Measurements from ENCODE around the gene ADGRL1. TPM values are rescaled to one million over a fixed set of nuclear protein-coding genes. Genes with fewer than 3 reads are reported as not detected.
"Not testable (repeated sequence)": the region's sequence is repeated elsewhere in the genome, so short reads cannot be mapped to it uniquely, and the experiment has no call there.

ADGRL1 gene
- total RNA-seq, 3 donors from 2014 or later, result 29.2 to 54.6 (median 35.8) TPM

- Histone ChIP-seq H3K4me3 (no peak overlapping the region), H3K4me1 (ENCODE audit: low read depth) (peaks cover 3% of the 10 kb centered on the region), H3K36me3 (ENCODE audit: low read depth) (no peaks in the 10 kb centered on the region), H3K9me3 (no peaks in the 10 kb centered on the region)
- ATAC-seq, result peak; percentile 43
- no peak for TF ChIP-seq CTCF (IDR thresholded peaks at IDR 0.05)
- intact Hi-C loops (cut with DNase I, micrococcal nuclease), result no loop called here
- DNase-seq, result no peak
Measured at GRCh38 chr19:14222886-14223285, 16.9 kb upstream of the ADGRL1 start.

GRCh38 chr19:14221345-14221744, 15.4 kb upstream of the ADGRL1 start:
- H3K4me1 ChIP-seq (ENCODE audit: low read depth); H3K36me3 ChIP-seq (ENCODE audit: low read depth); H3K4me3 ChIP-seq; intact Hi-C loops (cut with DNase I, micrococcal nuclease); H3K9me3 ChIP-seq: not testable (repeated sequence)
- DNase-seq (peak; percentile 58 to 78 (median 75)), ATAC-seq (peak; percentile 78)

GRCh38 chr19:14218620-14219330, 12.8 kb upstream of the ADGRL1 start:
- no peak for TF ChIP-seq CTCF (IDR thresholded peaks at IDR 0.05)
- H3K4me1 ChIP-seq (ENCODE audit: low read depth), result peaks cover 3% of the 10 kb centered on the region
- ATAC-seq (no peak), DNase-seq (no peak)
- H3K36me3 ChIP-seq (ENCODE audit: low read depth), result no peaks in the 10 kb centered on the region
- no peak overlapping the region for H3K4me3 ChIP-seq
- H3K9me3 ChIP-seq, result no peaks in the 10 kb centered on the region
- intact Hi-C loops (cut with DNase I, micrococcal nuclease), result no loop called here

- H3K36me3 ChIP-seq (ENCODE audit: low read depth); H3K4me3 ChIP-seq; H3K4me1 ChIP-seq (ENCODE audit: low read depth); DNase-seq; H3K9me3 ChIP-seq; ATAC-seq; intact Hi-C loops (cut with DNase I, micrococcal nuclease): not testable (repeated sequence)
Measured at GRCh38 chr19:14217886-14218285, 11.9 kb upstream of the ADGRL1 start.

- no peak for TF ChIP-seq CTCF (IDR thresholded peaks at IDR 0.05)
- Histone ChIP-seq H3K36me3 (ENCODE audit: low read depth) (no peaks in the 10 kb centered on the region), H3K4me3 (no peak overlapping the region), H3K4me1 (ENCODE audit: low read depth) (no peaks in the 10 kb centered on the region), H3K9me3 (no peaks in the 10 kb centered on the region)
- ATAC-seq (no peak), DNase-seq (no peak)
- intact Hi-C loops (cut with DNase I, micrococcal nuclease), result no loop called here
Measured at GRCh38 chr19:14214580-14214979, 8.6 kb upstream of the ADGRL1 start.

GRCh38 chr19:14210182-14210581, 4.2 kb upstream of the ADGRL1 start:
- intact Hi-C loops (cut with DNase I, micrococcal nuclease); ATAC-seq; H3K4me3 ChIP-seq; H3K9me3 ChIP-seq; DNase-seq; H3K4me1 ChIP-seq (ENCODE audit: low read depth); H3K36me3 ChIP-seq (ENCODE audit: low read depth): not testable (repeated sequence)

- H3K9me3 ChIP-seq; DNase-seq; intact Hi-C loops (cut with DNase I, micrococcal nuclease); H3K36me3 ChIP-seq (ENCODE audit: low read depth); H3K4me1 ChIP-seq (ENCODE audit: low read depth); H3K4me3 ChIP-seq; ATAC-seq: not testable (repeated sequence)
Measured at GRCh38 chr19:14209401-14209800, 3.4 kb upstream of the ADGRL1 start.

- intact Hi-C loops (cut with DNase I, micrococcal nuclease); H3K9me3 ChIP-seq; H3K4me3 ChIP-seq; H3K36me3 ChIP-seq (ENCODE audit: low read depth); H3K4me1 ChIP-seq (ENCODE audit: low read depth); ATAC-seq; DNase-seq: not testable (repeated sequence)
Measured at GRCh38 chr19:14208496-14208895, 2.5 kb upstream of the ADGRL1 start.

GRCh38 chr19:14207796-14208195, 1.8 kb upstream of the ADGRL1 start:
- H3K36me3 ChIP-seq (ENCODE audit: low read depth); H3K4me1 ChIP-seq (ENCODE audit: low read depth); H3K9me3 ChIP-seq; H3K4me3 ChIP-seq; intact Hi-C loops (cut with DNase I, micrococcal nuclease): not testable (repeated sequence)
- ATAC-seq (peak; percentile 23), DNase-seq (peak in 2 of 3 donors; percentile 57 to 70)

- DNase-seq (peak; percentile 90 to 95 (median 95)), ATAC-seq (peak; percentile 82)
- H3K4me1 ChIP-seq (ENCODE audit: low read depth); H3K36me3 ChIP-seq (ENCODE audit: low read depth); H3K4me3 ChIP-seq; H3K9me3 ChIP-seq; intact Hi-C loops (cut with DNase I, micrococcal nuclease): not testable (repeated sequence)
Measured at GRCh38 chr19:14206737-14207726, 1.1 kb upstream of the ADGRL1 start.

- H3K4me1 ChIP-seq (ENCODE audit: low read depth); ATAC-seq; H3K9me3 ChIP-seq; H3K36me3 ChIP-seq (ENCODE audit: low read depth); intact Hi-C loops (cut with DNase I, micrococcal nuclease): not testable (repeated sequence)
- H3K4me3 ChIP-seq, result peak overlapping the region; percentile 14
- DNase-seq, result peak in 1 of 3 donors; percentile 55
Measured at GRCh38 chr19:14206308-14206707, 339 bp upstream of the ADGRL1 start.

Measured in mucosa of descending colon (tissue), 3 donors.